Measurements from ENCODE around the gene RGS9. TPM values are rescaled to one million over a fixed set of nuclear protein-coding genes. Genes with fewer than 3 reads are reported as not detected.

RGS9 gene
- total RNA-seq, 3 donors from 2014 or later = 8.7 to 14.6 (median 13.3) TPM

- TF ChIP-seq CTCF (IDR thresholded peaks at IDR 0.05) = no peak
- Histone ChIP-seq H3K4me3 (no peak overlapping the region), H3K9me3 (no peaks in the 10 kb centered on the region), H3K36me3 (ENCODE audit: low read depth) (no peaks in the 10 kb centered on the region), H3K4me1 (ENCODE audit: low read depth) (peaks cover 6% of the 10 kb centered on the region)
- ATAC-seq = no peak
- DNase-seq = no peak
- intact Hi-C loops (cut with DNase I, micrococcal nuclease) = no loop called here
Observed at GRCh38 chr17:65259696-65260485, 122.7 kb downstream of the RGS9 start.

GRCh38 chr17:65260626-65261025, 123.5 kb downstream of the RGS9 start:
- Histone ChIP-seq H3K4me3 (no peak overlapping the region), H3K4me1 (ENCODE audit: low read depth) (peaks cover 6% of the 10 kb centered on the region), H3K36me3 (ENCODE audit: low read depth) (no peaks in the 10 kb centered on the region), H3K9me3 (no peaks in the 10 kb centered on the region)
- ATAC-seq = no peak
- DNase-seq = no peak
- intact Hi-C loops (cut with DNase I, micrococcal nuclease) = no loop called here
- no peak for TF ChIP-seq CTCF (IDR thresholded peaks at IDR 0.05)

- Histone ChIP-seq H3K36me3 (ENCODE audit: low read depth) (no peaks in the 10 kb centered on the region), H3K9me3 (no peaks in the 10 kb centered on the region), H3K4me1 (ENCODE audit: low read depth) (peaks cover 6% of the 10 kb centered on the region), H3K4me3 (no peak overlapping the region)
- DNase-seq (no peak), ATAC-seq (no peak)
- intact Hi-C loops (cut with DNase I, micrococcal nuclease) = no loop called here
- TF ChIP-seq CTCF (IDR thresholded peaks at IDR 0.05) = no peak
Observed at GRCh38 chr17:65261152-65261551, 124.0 kb downstream of the RGS9 start.

- Histone ChIP-seq H3K36me3 (ENCODE audit: low read depth) (no peaks in the 10 kb centered on the region), H3K4me1 (ENCODE audit: low read depth) (peaks cover 6% of the 10 kb centered on the region), H3K4me3 (no peak overlapping the region), H3K9me3 (no peaks in the 10 kb centered on the region)
- TF ChIP-seq CTCF (IDR thresholded peaks at IDR 0.05) = no peak
- ATAC-seq (peak; percentile 22), DNase-seq (no peak)
- intact Hi-C loops (cut with DNase I, micrococcal nuclease) = no loop called here
Observed at GRCh38 chr17:65261682-65262636, 124.8 kb downstream of the RGS9 start.

GRCh38 chr17:65265276-65265675, 128.1 kb downstream of the RGS9 start:
- Histone ChIP-seq H3K36me3 (ENCODE audit: low read depth) (no peaks in the 10 kb centered on the region), H3K9me3 (no peaks in the 10 kb centered on the region), H3K4me1 (ENCODE audit: low read depth) (peaks cover 6% of the 10 kb centered on the region), H3K4me3 (no peak overlapping the region)
- TF ChIP-seq CTCF (IDR thresholded peaks at IDR 0.05) = no peak
- DNase-seq (no peak), ATAC-seq (no peak)
- intact Hi-C loops (cut with DNase I, micrococcal nuclease) = no loop called here
